Measurements from ENCODE around the gene HOXA13. TPM values are rescaled to one million over a fixed set of nuclear protein-coding genes. Genes with fewer than 3 reads are reported as not detected.

HOXA13 gene
- total RNA-seq, 1 experiment from 2014 or later: not detected

- TF ChIP-seq CTCF (IDR thresholded peaks at IDR 0.05; ENCODE audit: unreplicated experiment): no peak
- CTCF ChIA-PET: interaction anchor here (1.8 to 3.2 kb wide), 2 partner anchors 12 to 475 kb away, joined by 4 to 21 read pairs; no protein-coding TSS in a partner anchor
- BruUV-seq (replicated peaks): no TSS peak
- H3K36me3 Mint-ChIP-seq (ENCODE audit: insufficient read depth, unreplicated experiment): peaks cover 7% of the 10 kb centered on the region
- H3K4me1 Mint-ChIP-seq (ENCODE audit: insufficient read depth, unreplicated experiment): peaks cover 12% of the 10 kb centered on the region
- no peaks in the 10 kb centered on the region for H3K9me3 Mint-ChIP-seq (ENCODE audit: unreplicated experiment)
- POLR2A ChIA-PET: interaction anchor here (0.6 to 1.0 kb wide), 2 partner anchors 13 to 1291 kb away, joined by 4 read pairs; partner anchors contain the start of gene HOXA5
- no peak for DNase-seq (ENCODE audit: unreplicated experiment)
- H3K4me3 Mint-ChIP-seq (ENCODE audit: unreplicated experiment): peak within 1 kb of the TSS; percentile 66
- no peaks in the 10 kb centered on the region for H3K27me3 Mint-ChIP-seq (ENCODE audit: insufficient read depth, unreplicated experiment)
- intact Hi-C loops (cut with micrococcal nuclease): no loop called here
- no peak within 1 kb of the TSS for H3K27ac Mint-ChIP-seq (ENCODE audit: low read depth, unreplicated experiment)
Measured at GRCh38 chr7:27156508-27156898, 43.4 kb downstream of the HOXA13 start, which contains the start of gene HOXA7. HOXA7 (minus strand) TSS chr7:27156675; CDS start chr7:27156545, 130 bp downstream.

DNA sequence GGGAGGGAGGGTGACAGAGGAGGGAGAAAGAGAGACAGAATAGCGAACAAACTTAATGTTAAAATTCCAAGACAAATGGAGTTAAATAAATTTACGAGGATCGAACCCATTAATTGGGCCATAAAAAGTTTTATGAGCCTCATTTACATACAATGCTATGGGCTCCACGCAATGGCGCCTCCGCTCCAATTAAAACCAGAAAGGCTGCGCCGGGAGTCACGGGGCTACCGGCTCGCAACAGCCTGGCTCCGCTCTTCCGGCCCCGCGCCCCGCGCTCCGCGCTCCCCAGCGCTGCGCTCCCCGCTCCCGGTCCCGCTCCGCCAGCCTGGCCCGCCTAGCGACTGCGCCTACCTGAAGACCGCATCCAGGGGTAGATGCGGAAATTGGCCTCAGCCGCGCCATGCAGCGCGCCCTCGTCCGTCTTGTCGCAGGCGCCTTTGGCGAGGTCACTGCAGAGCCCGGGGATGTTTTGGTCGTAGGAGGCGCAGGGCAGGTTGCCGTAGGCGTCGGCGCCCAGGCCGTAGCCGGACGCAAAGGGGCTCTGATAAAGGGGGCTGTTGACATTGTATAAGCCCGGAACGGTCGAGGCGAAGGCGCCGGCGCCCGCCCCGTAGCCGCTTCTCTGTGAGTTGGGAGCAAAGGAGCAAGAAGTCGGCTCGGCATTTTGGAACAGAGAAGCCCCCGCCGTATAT is 43.9 kb downstream of the HOXA13 start:
- ChIA-PET POLR2A (interaction anchor here (0.6 to 1.0 kb wide), 2 partner anchors 13 to 1291 kb away, joined by 4 read pairs; partner anchors contain the start of gene HOXA5), CTCF (interaction anchor here (1.8 kb wide), 1 partner anchor 12 kb away, joined by 4 read pairs; no protein-coding TSS in a partner anchor)
- Mint-ChIP-seq H3K4me1 (ENCODE audit: insufficient read depth, unreplicated experiment) (peaks cover 12% of the 10 kb centered on the region), H3K4me3 (ENCODE audit: unreplicated experiment) (peak overlapping the region; percentile 66), H3K27me3 (ENCODE audit: insufficient read depth, unreplicated experiment) (no peaks in the 10 kb centered on the region), H3K27ac (ENCODE audit: low read depth, unreplicated experiment) (no peak overlapping the region), H3K36me3 (ENCODE audit: insufficient read depth, unreplicated experiment) (peaks cover 7% of the 10 kb centered on the region), H3K9me3 (ENCODE audit: unreplicated experiment) (no peaks in the 10 kb centered on the region)
- no TSS peak for BruUV-seq (replicated peaks)
- no peak for TF ChIP-seq CTCF (IDR thresholded peaks at IDR 0.05; ENCODE audit: unreplicated experiment)
- DNase-seq (ENCODE audit: unreplicated experiment): no peak
- intact Hi-C loops (cut with micrococcal nuclease): no loop called here

GRCh38 chr7:27154901-27155815 is 44.7 kb downstream of the HOXA13 start:
- Mint-ChIP-seq H3K9me3 (ENCODE audit: unreplicated experiment) (no peaks in the 10 kb centered on the region), H3K36me3 (ENCODE audit: insufficient read depth, unreplicated experiment) (peaks cover 7% of the 10 kb centered on the region), H3K4me1 (ENCODE audit: insufficient read depth, unreplicated experiment) (peaks cover 18% of the 10 kb centered on the region), H3K27me3 (ENCODE audit: insufficient read depth, unreplicated experiment) (no peaks in the 10 kb centered on the region), H3K27ac (ENCODE audit: low read depth, unreplicated experiment) (no peak overlapping the region), H3K4me3 (ENCODE audit: unreplicated experiment) (peak overlapping the region; percentile 66)
- BruUV-seq (replicated peaks): no TSS peak
- ChIA-PET POLR2A (no interaction called here), CTCF (interaction anchor here (1.2 to 1.8 kb wide), 3 partner anchors 11 to 472 kb away, joined by 3 to 4 read pairs (median 3); no protein-coding TSS in a partner anchor)
- intact Hi-C loops (cut with micrococcal nuclease): no loop called here
- DNase-seq (ENCODE audit: unreplicated experiment): no peak
- TF ChIP-seq CTCF (IDR thresholded peaks at IDR 0.05; ENCODE audit: unreplicated experiment): no peak

DNA sequence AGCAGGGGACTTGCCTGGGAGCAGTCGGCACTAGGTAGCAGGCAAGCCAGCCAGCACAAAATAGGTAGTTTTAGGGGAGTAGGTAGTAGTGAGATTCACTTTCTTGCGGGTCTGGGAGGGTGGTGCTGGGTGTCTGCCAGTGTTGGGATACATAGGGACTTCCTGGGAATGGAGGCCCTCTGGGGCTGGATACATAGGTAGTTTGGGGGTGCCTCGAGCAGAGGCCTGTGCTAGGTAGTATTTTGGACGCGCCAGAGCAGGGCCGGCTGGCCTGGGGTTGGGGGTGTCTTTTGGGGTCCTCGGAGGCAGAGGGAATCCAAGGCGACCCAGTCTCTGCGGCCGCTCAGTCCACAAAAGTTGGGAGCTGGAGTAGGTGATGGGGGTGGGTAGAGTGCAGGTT is 45.5 kb downstream of the HOXA13 start:
- Mint-ChIP-seq H3K27ac (ENCODE audit: low read depth, unreplicated experiment) (no peak overlapping the region), H3K4me1 (ENCODE audit: insufficient read depth, unreplicated experiment) (peaks cover 12% of the 10 kb centered on the region), H3K4me3 (ENCODE audit: unreplicated experiment) (no peak overlapping the region), H3K36me3 (ENCODE audit: insufficient read depth, unreplicated experiment) (no peaks in the 10 kb centered on the region), H3K9me3 (ENCODE audit: unreplicated experiment) (no peaks in the 10 kb centered on the region), H3K27me3 (ENCODE audit: insufficient read depth, unreplicated experiment) (no peaks in the 10 kb centered on the region)
- ChIA-PET CTCF (interaction anchor here (0.5 to 1.4 kb wide), 3 partner anchors 14 to 472 kb away, joined by 3 read pairs; no protein-coding TSS in a partner anchor), POLR2A (interaction anchor here (0.6 kb wide), 1 partner anchor 954 kb away, joined by 3 read pairs; no protein-coding TSS in a partner anchor)
- TF ChIP-seq CTCF (IDR thresholded peaks at IDR 0.05; ENCODE audit: unreplicated experiment): no peak
- intact Hi-C loops (cut with micrococcal nuclease): no loop called here
- BruUV-seq (replicated peaks): no TSS peak
- no peak for DNase-seq (ENCODE audit: unreplicated experiment)

Measured in MCF 10A (cell line).